HepG2 (cell line): Measurements from ENCODE around the gene KCNQ2. TPM values are rescaled to one million over a fixed set of nuclear protein-coding genes. Genes with fewer than 3 reads are reported as not detected.

ENCODE experiments used
- AKNA ChIP-seq: sonication (generic); formaldehyde crosslinking; IDR thresholded peaks from 2 replicates; pipeline ENCODE4 v1.4.0; 2020; ENCODE audit warnings: missing genetic modification reagents, borderline replicate concordance
- GABPB1 ChIP-seq: IDR thresholded peaks from 2 replicates; pipeline ENCODE4 v1.6.1; 2016; ENCODE audit warnings: mild to moderate bottlenecking, missing genetic modification reagents, moderate library complexity, missing compliant biosample characterization
- MXD4 ChIP-seq: IDR thresholded peaks from 2 replicates; pipeline ENCODE4 v1.6.1; 2016; ENCODE audit warnings: mild to moderate bottlenecking, missing biosample characterization, missing genetic modification reagents
- NFE2L2 ChIP-seq: fragments of 150-350 bp; IDR thresholded peaks from 2 replicates; pipeline ENCODE4 v1.6.1; 2014; ENCODE audit warnings: low read length
- PATZ1 ChIP-seq: sonication (generic); formaldehyde crosslinking; IDR thresholded peaks from 2 replicates; pipeline ENCODE4 v1.4.0; 2020; ENCODE audit warnings: missing genetic modification reagents
- PHF8 ChIP-seq: sonication (generic); formaldehyde crosslinking; IDR thresholded peaks from 2 replicates; pipeline ENCODE4 v1.5.0; 2020; ENCODE audit warnings: missing genetic modification reagents
- POLR2AphosphoS2 ChIP-seq: IDR thresholded peaks from 2 replicates; pipeline ENCODE4 v1.6.1; 2011; ENCODE audit warnings: low read depth, low read length, improper control_type of control experiment
- SSRP1 ChIP-seq: IDR thresholded peaks from 2 replicates; pipeline ENCODE4 v1.6.1; 2016; ENCODE audit warnings: control low read depth
- TARDBP ChIP-seq: sonication (generic); formaldehyde crosslinking; IDR thresholded peaks from 2 replicates; pipeline ENCODE4 v1.8.0; 2022; ENCODE audit warnings: mild to moderate bottlenecking, missing genetic modification reagents
- ZBTB26 ChIP-seq: IDR thresholded peaks from 2 replicates; pipeline ENCODE4 v1.6.1; 2016; ENCODE audit warnings: missing compliant biosample characterization, missing genetic modification reagents, borderline replicate concordance
- ZBTB7A ChIP-seq: sonication (generic); formaldehyde crosslinking; IDR thresholded peaks from 2 replicates; pipeline ENCODE4 v1.8.0; 2022; ENCODE audit warnings: mild to moderate bottlenecking, missing genetic modification reagents
- ZFP91 ChIP-seq: sonication (generic); formaldehyde crosslinking; IDR thresholded peaks from 2 replicates; pipeline ENCODE4 v1.9.0; 2022; ENCODE audit warnings: missing genetic modification reagents, mild to moderate bottlenecking, borderline replicate concordance
- ZNF18 ChIP-seq: sonication (generic); formaldehyde crosslinking; IDR thresholded peaks from 2 replicates; pipeline ENCODE4 v1.8.0; 2022; ENCODE audit warnings: mild to moderate bottlenecking, missing genetic modification reagents; ENCODE audit not compliant: insufficient replicate concordance
- ZNF557 ChIP-seq: sonication (generic); formaldehyde crosslinking; IDR thresholded peaks from 2 replicates; pipeline ENCODE4 v1.4.0; 2020; ENCODE audit warnings: missing genetic modification reagents
- ZNF883 ChIP-seq: sonication (generic); formaldehyde crosslinking; IDR thresholded peaks from 2 replicates; pipeline ENCODE4 v1.5.1; 2020; ENCODE audit warnings: mild to moderate bottlenecking, missing genetic modification reagents; ENCODE audit errors: not compliant biosample characterization
- polyA plus RNA-seq, 8 experiments: library from polyadenylated mRNA; depleted of rRNA in 3 of 8; stranded (reverse) in 7 of 8; unstranded in 1 of 8; fragments of >200 nt; fragmentation: Illumina TruSeq in 4 of 8; extraction: Trizol in 4 of 8; gene quantifications; 2 replicates each; pipeline versions ENCODE4 v1.2.1 to v1.2.3, GENCODE V29; 2011 to 2016; ENCODE audit warnings: low read depth in 4 of 8, missing spikeins in 1 of 8, mixed read lengths in 1 of 8; ENCODE audit not compliant: insufficient read depth in 1 of 8
- total RNA-seq, 5 experiments: library from RNA; depleted of rRNA; stranded (reverse); fragments of >200 nt; fragmentation: Illumina TruSeq; extraction: Trizol; gene quantifications; 2 replicates each; pipeline ENCODE4 v1.2.3, GENCODE V29; 2016; ENCODE audit warnings: low read depth in 1 of 5
- TF ChIP-seq, protein P1 (sequence below): sonication (generic); formaldehyde crosslinking; IDR thresholded peaks from 2 replicates; pipeline ENCODE4 v1.8.0; 2023; ENCODE audit warnings: mild to moderate bottlenecking, missing genetic modification reagents

The KCNQ2 gene
- total and polyA plus RNA-seq, 2 of the 13 experiments (the other 11 are each of a cell fraction or from before 2014, with no cell fraction given), result not detected

GRCh38 chr20:63381781-63382431, 90.5 kb downstream of the KCNQ2 start (continued):
- TF ChIP-seq ZNF18 (CRISPR knock-in tag) (no peak), PHF8 (peak; percentile 37; the same call in 1 of the 2 replicates), SSRP1 (CRISPR knock-in tag) (no peak), ZNF883 (CRISPR knock-in tag) (peak; percentile 57), MXD4 (CRISPR knock-in tag) (no peak), PATZ1 (peak; percentile 98), ZNF557 (peak; percentile 53; the same call in 1 of the 2 replicates), TARDBP (no peak), GABPB1 (CRISPR knock-in tag) (peak; percentile 54), ZFP91 (CRISPR knock-in tag) (peak; percentile 21; the same call in 1 of the 2 replicates), ZBTB7A (CRISPR knock-in tag) (peak; percentile 99), ZBTB26 (no peak), NFE2L2 (no peak; the same call in 1 of the 2 replicates), AKNA (CRISPR knock-in tag) (no peak), POLR2AphosphoS2 (no peak)
- TF ChIP-seq, protein P1, sequence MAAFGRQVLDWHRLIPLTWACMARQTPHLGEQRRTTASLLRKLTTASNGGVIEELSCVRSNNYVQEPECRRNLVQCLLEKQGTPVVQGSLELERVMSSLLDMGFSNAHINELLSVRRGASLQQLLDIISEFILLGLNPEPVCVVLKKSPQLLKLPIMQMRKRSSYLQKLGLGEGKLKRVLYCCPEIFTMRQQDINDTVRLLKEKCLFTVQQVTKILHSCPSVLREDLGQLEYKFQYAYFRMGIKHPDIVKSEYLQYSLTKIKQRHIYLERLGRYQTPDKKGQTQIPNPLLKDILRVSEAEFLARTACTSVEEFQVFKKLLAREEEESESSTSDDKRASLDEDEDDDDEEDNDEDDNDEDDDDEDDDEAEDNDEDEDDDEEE (CRISPR knock-in tag), result no peak
